ENCODE measurements around the gene SLC5A5.

SLC5A5 gene

DNA sequence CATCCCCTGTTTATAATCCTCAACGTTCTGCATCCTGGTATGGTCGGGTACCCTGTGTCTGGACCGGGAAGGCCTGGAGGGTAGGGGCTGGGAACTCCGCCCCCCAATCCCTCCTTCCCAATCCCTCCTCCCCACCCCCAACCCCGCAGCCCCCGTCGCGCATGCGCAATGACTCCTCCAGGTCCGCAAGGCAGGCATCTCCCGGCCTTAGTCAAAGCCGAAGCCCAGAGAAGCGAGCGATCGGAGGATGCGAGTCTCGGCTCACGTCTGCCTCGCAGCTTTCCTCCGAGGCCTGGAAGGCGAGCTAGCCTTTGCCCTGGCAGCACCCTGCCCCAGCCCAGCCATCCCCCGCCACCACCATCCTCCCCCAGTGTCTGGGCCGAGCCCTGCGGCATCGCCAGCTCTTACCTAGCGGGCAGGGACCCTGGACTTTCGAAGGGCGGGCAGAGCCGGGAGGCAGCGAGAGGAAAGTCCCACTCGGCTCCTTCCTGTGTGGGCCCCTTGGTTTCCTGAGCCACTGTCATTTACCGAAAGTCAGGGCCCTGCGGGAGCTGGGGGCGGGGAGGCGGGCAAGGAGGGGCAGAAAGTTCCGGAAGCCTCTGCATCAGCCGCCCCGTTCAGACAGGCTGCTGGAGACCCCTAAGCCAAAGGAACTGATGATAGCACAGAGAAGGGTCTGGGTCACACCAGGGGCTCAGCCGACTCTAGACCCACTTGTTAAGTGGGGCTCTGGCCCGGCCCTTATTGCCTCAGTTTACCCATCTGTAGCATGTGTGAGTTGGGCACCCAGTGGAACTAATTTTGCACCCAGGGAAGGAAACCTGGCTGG, 24.0 kb upstream of the SLC5A5 start, which contains the start of gene JAK3:
TSS of gene JAK3 (minus strand) at position 445 of the 829 bp plus-strand sequence. CDS start 3,565 bp downstream, outside the sequence.
- peak; percentile 91 for DNase-seq

GRCh38 chr19:17848595-17849292, 23.0 kb upstream of the SLC5A5 start:
- DNase-seq: no peak

DNA sequence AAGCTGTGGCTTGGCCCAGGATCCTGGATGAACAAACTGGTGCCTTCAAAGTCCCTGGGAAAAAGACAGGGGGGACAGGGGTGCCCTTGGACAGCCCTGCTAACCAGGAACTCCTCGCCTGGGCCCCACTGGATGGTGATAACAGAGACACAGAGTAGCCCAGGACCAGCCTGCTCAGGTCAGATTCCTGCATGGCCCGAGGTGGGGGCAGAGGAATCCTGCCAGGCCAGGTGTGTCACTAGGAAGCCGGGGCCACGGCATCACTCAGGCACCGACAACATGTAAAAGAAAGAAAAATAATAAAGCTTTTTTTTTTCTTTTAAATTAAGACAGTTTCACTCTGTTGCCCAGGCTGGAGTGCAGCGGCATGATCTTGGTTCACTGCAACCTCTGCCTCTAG, 17.7 kb upstream of the SLC5A5 start:
- no peak for DNase-seq

DNA sequence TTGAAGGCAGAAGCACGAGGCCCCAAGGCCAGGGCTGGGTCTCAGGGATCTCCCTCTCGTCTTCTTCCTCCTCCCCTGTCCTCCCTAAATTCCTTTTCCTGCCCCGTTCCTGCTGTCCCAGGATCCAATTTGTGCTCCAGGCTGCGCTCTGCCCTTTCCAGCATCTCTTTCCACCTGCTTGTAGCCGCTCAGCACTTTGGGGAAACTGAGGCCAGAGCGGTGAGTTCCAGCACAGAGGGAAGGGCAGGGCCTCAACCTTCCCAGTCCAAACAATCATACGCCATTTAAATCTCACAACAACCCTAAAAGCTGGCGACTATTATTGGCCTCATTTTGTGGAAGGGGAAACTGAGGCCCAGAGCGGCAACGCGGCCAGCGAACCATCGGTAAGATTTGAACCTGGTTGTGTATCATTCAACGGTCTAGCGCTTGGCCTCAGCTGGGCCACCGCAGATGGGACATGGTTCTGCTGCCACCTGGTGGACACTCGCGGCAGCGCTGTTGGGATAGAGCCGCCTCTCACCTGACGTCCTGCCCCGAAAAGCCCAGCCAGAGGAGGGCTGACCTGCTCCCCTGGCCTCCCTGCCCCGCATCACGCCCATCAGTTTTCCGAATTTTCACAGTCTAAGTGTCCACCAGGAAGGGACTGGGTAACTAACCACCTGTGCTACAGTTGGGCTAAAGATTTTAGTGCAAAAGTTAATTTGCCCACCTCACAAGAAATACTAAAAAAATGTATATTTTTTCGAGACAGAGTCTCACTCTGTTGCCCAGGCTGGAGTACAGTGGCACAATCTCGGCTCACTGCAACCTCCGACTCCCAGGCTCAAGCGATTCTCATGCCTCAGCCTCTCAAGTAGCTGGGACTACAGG, 16.2 kb upstream of the SLC5A5 start:
- peak; percentile 91 for DNase-seq

GRCh38 chr19:17859533-17860330, 12.0 kb upstream of the SLC5A5 start, which contains the start of gene RPL18A:
Gene RPL18A (plus strand): TSS chr19:17859910. CDS start chr19:17859957, 47 bp downstream.
- DNase-seq: peak; percentile 99

GRCh38 chr19:17860331-17860992, 11.3 kb upstream of the SLC5A5 start:
- DNase-seq: no peak

- DNase-seq: no peak
Observed at GRCh38 chr19:17860993-17861360, 10.8 kb upstream of the SLC5A5 start.

- DNase-seq: no peak
Observed at GRCh38 chr19:17861542-17862402, 10.0 kb upstream of the SLC5A5 start.

DNA sequence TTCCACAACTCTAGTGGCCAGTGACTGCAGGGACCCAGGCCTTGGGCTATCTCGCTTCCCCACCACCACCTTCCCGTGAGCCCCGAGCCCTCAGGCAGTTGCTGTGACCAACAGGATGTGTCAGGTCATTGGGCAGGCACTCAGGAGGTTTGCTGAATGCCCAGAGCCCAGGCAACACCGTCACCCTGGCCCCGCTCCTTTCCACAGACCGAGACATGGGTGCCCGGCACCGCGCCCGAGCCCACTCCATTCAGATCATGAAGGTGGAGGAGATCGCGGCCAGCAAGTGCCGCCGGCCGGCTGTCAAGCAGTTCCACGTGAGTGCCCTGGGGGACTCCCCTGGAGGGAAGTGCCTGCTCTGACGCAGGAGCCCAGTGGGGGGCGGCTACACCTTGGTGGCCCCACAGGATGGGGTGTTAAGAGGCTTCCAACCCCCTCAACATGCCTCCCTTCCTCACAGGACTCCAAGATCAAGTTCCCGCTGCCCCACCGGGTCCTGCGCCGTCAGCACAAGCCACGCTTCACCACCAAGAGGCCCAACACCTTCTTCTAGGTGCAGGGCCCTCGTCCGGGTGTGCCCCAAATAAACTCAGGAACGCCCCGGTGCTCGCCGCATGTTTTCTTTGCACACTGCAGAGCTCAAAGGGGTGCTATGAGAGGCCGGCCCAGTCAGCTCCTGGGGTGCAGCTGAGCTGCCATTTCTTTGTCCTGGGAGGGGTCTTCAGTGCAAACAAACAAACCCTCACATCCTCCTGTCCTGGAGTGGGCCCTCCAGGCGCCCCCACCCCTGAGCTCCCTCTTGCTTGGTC, 8.8 kb upstream of the SLC5A5 start:
- DNase-seq: no peak

- DNase-seq: no peak
Observed at GRCh38 chr19:17863520-17864182, 8.1 kb upstream of the SLC5A5 start.

GRCh38 chr19:17865364-17866311, 6.1 kb upstream of the SLC5A5 start:
- no peak for DNase-seq

DNA sequence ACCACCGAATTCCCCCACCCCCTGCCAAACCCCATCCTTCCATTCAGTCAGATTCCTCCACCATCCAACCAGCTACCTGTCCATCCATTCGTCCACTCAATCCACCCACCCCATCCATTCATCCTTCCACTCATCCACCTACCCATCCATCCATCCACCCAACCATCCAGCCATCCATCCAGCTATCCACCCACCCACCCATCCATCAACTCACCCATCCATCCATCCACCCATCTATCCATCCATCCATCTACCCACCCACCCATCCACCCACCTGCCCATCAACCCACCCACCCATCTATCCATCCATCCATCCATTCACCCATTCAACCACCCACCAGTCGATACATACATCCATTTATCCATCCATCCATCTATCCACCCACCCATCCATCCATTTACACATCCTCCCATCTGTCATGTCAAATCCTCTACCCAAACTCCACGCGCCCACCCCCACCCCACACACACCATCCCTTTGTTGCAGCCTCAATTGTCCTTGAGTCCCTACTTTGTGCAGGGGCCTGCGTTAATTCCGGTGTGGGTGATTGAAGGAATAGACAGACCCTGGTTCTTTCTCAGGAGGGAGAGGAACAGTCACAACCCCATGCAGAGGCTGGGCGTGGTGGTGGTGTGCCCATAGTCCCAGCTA, 5.3 kb upstream of the SLC5A5 start:
- DNase-seq: no peak

DNA sequence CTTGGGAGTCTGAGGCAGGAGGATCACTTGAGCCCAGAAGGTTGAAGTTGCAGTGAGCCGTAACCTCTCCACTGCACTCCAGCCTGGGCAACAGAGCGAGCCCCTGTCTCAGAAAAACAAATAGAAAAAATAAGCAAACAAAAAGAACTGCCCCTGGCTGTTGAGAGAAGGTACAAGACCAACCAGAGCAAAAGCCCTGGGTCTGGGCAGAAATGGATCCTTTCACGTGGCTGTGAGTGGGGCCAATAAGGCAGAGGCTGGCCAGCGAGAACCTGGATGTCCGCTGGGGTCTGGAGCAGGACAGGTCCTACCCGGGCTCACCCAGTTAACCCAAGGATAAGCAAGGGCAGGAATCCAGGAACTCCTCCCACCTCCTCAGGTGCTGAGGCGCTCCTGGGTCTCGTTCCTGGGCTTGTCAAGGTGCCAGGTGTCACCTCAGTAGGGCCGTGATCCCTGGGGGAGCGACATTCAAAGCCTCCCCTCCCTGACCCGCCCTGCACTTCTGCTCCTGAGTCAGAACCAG, 4.7 kb upstream of the SLC5A5 start:
- no peak for DNase-seq

GRCh38 chr19:17868669-17869068, 3.1 kb upstream of the SLC5A5 start:
- no peak for DNase-seq

- DNase-seq: no peak
Observed at GRCh38 chr19:17869114-17869608, 2.6 kb upstream of the SLC5A5 start.

- DNase-seq: no peak
Observed at GRCh38 chr19:17871032-17871877, 490 bp upstream of the SLC5A5 start.

Data from CD4-positive, alpha-beta T cell treated with Interleukin-6 for 4 hours (primary cell).